Measurements from ENCODE around the gene PLD3. TPM values are rescaled to one million over a fixed set of nuclear protein-coding genes. Genes with fewer than 3 reads are reported as not detected.
A peak's percentile ranks its signal among the peaks of the same experiment; 100 is the strongest.
"Not testable (repeated sequence)": the region's sequence is repeated elsewhere in the genome, so short reads cannot be mapped to it uniquely, and the experiment has no call there.

The PLD3 gene
- total RNA-seq, 1 experiment from 2014 or later = 352 TPM

DNA sequence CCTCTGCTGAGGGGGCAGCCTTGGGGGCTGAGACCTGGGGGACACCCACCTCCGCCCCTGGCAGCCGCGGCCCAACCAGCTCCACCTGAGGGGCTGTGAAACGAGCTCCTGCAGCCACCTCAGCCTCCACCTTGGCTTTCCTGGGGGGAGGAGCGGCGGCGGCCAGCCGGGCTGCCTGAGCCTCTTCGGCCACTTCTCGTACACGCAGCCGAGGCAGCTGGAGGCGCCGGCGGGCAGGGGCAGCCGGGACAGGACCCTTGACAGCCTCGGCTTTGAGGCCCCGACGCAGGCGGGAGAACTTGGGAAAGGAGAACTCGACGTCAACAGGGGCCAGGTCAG lies 49.0 kb downstream of the PLD3 start:
- H3K36me3 ChIP-seq (replicated peaks; ENCODE audit: control insufficient read depth, insufficient read depth, low read length) = no peaks in the 10 kb centered on the region
- DNase-seq = peak; percentile 62
- no peak overlapping the region for H3K4me3 ChIP-seq (ENCODE audit: insufficient read depth, low read depth, low read length)
- H3K27me3 ChIP-seq (ENCODE audit: control insufficient read depth, insufficient read depth, low read length) = peaks cover 10% of the 10 kb centered on the region

DNA sequence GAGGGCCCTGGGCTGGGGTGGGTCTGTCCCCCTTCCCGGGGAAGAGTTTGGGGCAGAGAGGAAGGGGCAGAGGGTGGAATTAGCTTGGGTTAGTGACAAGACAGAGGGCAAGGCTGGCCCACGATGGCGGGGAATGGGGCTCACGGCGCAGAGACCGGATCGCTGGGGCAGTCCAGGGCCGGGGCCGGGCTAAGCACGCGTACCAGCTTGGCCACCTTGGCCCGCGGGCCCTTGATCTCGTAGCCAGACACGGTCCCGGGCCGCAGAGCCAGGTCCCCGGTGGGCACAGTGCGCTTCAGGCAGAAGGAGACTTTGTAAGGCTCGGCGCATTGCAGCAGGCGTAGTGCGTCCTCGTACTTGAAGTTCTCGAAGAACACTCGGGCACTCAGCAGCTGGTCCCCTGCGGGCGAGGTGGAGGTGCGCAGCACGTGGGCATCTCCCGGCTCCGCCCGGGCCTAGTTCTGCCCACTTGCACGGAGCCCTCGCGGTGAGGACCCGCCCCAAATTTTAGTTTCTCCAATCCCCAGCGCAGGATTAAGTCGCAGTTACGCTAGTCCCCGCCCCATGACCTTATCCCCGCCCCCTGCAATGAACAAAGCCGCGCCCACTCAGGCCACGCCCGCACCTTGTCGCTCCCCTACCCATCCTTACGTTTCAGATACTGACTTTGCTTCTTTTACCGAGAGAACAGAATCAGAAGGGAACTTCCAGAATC lies 50.1 kb downstream of the PLD3 start:
- no peaks in the 10 kb centered on the region for H3K36me3 ChIP-seq (replicated peaks; ENCODE audit: control insufficient read depth, insufficient read depth, low read length)
- H3K27me3 ChIP-seq (ENCODE audit: control insufficient read depth, insufficient read depth, low read length) = peaks cover 10% of the 10 kb centered on the region
- DNase-seq = peak; percentile 98
- H3K4me3 ChIP-seq (ENCODE audit: insufficient read depth, low read depth, low read length) = peak overlapping the region; percentile 28

DNA sequence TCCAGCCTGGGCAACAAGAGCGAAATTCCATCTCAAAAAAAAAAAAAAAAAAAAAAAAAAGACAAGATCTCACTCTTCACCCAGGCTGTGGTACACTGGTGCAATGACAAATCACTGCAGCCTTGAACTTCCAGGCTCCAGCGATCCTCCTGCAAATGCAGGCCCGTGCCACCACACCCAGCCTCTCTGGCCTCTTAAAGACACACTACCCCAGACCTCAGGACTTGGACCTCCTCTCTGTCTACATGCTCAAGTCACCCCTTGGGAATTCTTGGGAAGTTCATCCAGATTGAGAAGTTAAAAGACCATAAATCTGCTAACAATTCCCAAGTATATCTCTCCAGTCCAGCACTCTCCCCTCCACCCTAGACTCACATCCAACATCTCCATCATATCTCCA lies 52.1 kb downstream of the PLD3 start:
- Histone ChIP-seq H3K27me3 (ENCODE audit: control insufficient read depth, insufficient read depth, low read length) (peaks cover 10% of the 10 kb centered on the region), H3K36me3 (replicated peaks; ENCODE audit: control insufficient read depth, insufficient read depth, low read length) (no peaks in the 10 kb centered on the region), H3K4me3 (ENCODE audit: insufficient read depth, low read depth, low read length) (no peak overlapping the region)
- no peak for DNase-seq

DNA sequence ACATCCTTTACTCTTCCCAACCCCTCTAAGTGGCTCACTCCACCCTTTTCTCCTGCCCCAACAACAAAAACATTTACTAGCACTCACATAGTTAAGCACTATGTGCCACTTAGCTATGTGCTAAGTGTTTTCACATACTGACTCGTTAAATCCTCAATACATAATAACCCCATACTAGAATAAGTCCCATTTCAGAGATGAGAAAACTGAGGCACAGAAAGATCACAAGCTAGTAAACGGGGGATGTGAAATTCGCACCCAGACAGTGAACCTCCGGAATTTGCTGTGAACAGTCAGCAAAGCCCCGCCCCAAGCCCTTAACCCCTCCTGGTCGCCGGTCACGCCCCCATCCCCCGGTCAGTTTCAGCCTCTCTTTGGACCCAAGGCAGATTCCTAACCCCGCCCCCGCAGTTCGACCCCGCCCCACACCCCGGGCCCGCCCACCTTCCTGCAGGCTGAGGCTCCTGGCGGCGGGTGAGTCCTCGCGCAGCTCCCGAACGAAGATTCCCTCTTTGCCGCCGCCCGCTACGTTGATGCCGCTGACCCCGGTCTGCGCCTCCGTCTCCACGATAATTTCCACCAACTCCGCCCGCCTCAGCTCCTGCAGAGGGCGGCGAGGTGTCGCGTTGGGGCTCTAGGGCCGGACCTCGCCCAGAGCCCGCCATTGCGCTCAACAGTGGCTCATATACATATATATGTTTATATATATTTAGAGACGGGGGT lies 54.9 kb downstream of the PLD3 start:
- peak; percentile 99 for DNase-seq
- Histone ChIP-seq H3K4me3 (ENCODE audit: insufficient read depth, low read depth, low read length) (peak overlapping the region; percentile 60), H3K27me3 (ENCODE audit: control insufficient read depth, insufficient read depth, low read length) (peaks cover 2% of the 10 kb centered on the region; the same call in 1 of the 2 replicates), H3K36me3 (replicated peaks; ENCODE audit: control insufficient read depth, insufficient read depth, low read length) (no peaks in the 10 kb centered on the region)

DNA sequence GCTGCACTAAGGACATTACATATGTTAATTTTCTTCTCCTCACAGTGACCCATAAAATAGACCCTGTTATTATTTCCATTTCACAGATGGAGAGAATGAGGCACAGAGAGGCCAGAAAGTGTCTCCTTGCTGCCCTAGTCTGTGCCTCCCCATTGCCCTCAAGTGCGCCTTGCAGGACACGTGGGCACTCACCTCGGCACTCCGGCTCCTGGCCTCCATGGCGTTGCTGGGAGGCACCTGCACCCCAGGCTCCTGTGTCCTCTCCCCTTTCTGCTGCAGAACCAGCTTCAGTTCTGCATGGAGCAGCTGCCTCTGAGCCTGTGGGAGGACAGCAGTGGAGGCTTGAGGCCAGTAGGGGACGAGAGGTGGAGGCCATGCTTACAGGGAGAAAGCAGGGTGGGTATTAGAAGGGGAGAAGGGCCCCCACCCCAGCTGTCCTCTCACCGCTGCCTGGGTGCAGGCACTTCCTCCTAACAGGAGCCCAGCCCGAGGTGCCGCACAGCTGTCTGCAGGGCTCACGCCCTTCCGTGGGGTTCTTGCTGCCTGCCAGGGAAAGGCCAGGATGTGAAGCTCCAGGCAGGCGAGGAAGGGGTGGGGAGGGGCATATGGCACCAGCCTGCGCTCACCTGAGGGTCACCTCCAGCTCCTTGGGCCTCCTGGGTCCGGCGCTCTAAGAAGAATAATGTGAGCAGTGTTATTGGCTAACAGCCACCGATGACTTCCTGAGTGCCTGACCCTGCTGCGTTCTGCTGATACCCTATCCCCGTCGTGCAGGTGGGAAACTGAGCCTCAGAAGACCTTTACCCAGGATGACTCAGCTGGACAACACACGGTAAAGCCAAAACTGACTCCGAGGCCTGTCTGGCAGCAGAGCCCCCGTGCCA lies 59.5 kb downstream of the PLD3 start:
- no peak overlapping the region for H3K4me3 ChIP-seq (ENCODE audit: insufficient read depth, low read depth, low read length)
- H3K36me3 ChIP-seq (replicated peaks; ENCODE audit: control insufficient read depth, insufficient read depth, low read length) = no peaks in the 10 kb centered on the region
- peak; percentile 52 for DNase-seq
- H3K27me3 ChIP-seq (ENCODE audit: control insufficient read depth, insufficient read depth, low read length) = no peaks in the 10 kb centered on the region

- H3K36me3 ChIP-seq (replicated peaks; ENCODE audit: control insufficient read depth, insufficient read depth, low read length); DNase-seq; H3K27me3 ChIP-seq (ENCODE audit: control insufficient read depth, insufficient read depth, low read length); H3K4me3 ChIP-seq (ENCODE audit: insufficient read depth, low read depth, low read length): not testable (repeated sequence)
These were observed 60.1 kb downstream of the PLD3 start for GRCh38 chr19:40408598-40408925.

- peak; percentile 85 for DNase-seq
These were observed 61.5 kb downstream of the PLD3 start for GRCh38 chr19:40410030-40410389.

GRCh38 chr19:40411125-40411842 lies 62.8 kb downstream of the PLD3 start:
- H3K36me3 ChIP-seq (replicated peaks; ENCODE audit: control insufficient read depth, insufficient read depth, low read length) = no peaks in the 10 kb centered on the region
- DNase-seq = peak; percentile 50

More at GRCh38 chr19:40410030-40410389, 61.5 kb downstream of the PLD3 start:
- Histone ChIP-seq H3K36me3 (replicated peaks; ENCODE audit: control insufficient read depth, insufficient read depth, low read length) (no peaks in the 10 kb centered on the region), H3K4me3 (ENCODE audit: insufficient read depth, low read depth, low read length) (no peak overlapping the region), H3K27me3 (ENCODE audit: control insufficient read depth, insufficient read depth, low read length) (no peaks in the 10 kb centered on the region)

DNA sequence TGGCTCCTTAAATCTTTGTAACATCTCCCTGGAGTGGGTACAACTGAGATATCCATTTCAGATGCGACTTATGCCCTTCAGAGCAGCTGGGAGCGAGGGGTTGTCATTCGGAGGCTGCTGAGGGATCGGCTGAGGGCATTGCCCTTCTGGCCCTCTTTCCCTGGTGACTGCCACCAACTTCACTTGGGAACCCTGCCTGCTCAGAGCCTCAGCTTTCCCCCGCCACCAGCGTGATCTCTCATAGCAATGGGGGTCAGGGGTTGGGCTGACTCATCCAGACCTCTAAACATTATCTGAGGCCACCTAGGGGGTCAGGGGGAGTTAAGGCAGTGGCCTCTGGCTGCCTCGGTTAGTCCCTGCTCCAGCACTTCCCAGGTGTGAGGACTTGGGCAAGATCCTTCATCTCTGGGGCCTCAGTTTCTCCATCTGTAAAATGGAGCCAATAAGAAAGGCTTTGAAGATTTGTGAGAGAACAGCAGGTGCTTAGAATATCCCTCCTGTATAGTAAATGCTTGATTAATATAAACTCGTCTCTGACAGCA lies 63.5 kb downstream of the PLD3 start:
- Histone ChIP-seq H3K27me3 (ENCODE audit: control insufficient read depth, insufficient read depth, low read length) (no peaks in the 10 kb centered on the region), H3K4me3 (ENCODE audit: insufficient read depth, low read depth, low read length) (no peak overlapping the region), H3K36me3 (replicated peaks; ENCODE audit: control insufficient read depth, insufficient read depth, low read length) (no peaks in the 10 kb centered on the region)
- peak; percentile 45 for DNase-seq

More at GRCh38 chr19:40411125-40411842, 62.8 kb downstream of the PLD3 start:
- no peaks in the 10 kb centered on the region for H3K27me3 ChIP-seq (ENCODE audit: control insufficient read depth, insufficient read depth, low read length)
- no peak overlapping the region for H3K4me3 ChIP-seq (ENCODE audit: insufficient read depth, low read depth, low read length)

GRCh38 chr19:40412866-40413265 lies 64.4 kb downstream of the PLD3 start:
- no peaks in the 10 kb centered on the region for H3K27me3 ChIP-seq (ENCODE audit: control insufficient read depth, insufficient read depth, low read length)
- no peaks in the 10 kb centered on the region for H3K36me3 ChIP-seq (replicated peaks; ENCODE audit: control insufficient read depth, insufficient read depth, low read length)
- no peak overlapping the region; the same call in 1 of the 2 replicates for H3K4me3 ChIP-seq (ENCODE audit: insufficient read depth, low read depth, low read length)
- DNase-seq = peak; percentile 6

DNA sequence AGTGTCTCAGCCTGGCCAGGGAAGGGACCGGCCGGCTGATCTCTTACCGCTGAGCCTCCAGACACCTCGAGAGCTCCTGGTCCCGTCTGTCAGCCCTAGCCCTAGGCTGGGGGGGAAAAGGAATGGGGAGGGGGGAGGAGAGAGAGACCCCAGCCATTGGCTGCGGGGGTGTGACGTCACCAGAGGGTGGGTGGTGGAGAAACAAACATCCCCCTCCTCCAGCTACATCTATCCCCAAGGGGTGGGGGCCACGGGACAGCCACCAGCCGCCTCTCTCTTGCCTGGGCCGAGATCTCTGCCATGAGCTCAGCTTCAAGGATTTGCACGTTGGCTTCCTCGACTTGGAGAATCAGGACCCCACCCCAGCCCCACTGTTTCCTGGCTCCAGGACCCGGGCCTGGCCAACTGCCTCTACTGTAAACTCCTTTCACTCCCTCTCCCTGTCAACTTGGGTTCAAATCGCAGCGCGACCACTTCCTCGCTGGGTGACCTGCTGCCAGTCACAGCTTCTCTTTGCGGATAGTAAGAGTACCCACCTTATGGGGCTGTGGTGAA lies 64.9 kb downstream of the PLD3 start, which contains the start of gene PRX:
Gene PRX (minus strand): TSS at position 88 of the 555 bp plus-strand sequence. CDS start 5,446 bp downstream, outside the sequence.
- peak; percentile 98 for DNase-seq

DNA sequence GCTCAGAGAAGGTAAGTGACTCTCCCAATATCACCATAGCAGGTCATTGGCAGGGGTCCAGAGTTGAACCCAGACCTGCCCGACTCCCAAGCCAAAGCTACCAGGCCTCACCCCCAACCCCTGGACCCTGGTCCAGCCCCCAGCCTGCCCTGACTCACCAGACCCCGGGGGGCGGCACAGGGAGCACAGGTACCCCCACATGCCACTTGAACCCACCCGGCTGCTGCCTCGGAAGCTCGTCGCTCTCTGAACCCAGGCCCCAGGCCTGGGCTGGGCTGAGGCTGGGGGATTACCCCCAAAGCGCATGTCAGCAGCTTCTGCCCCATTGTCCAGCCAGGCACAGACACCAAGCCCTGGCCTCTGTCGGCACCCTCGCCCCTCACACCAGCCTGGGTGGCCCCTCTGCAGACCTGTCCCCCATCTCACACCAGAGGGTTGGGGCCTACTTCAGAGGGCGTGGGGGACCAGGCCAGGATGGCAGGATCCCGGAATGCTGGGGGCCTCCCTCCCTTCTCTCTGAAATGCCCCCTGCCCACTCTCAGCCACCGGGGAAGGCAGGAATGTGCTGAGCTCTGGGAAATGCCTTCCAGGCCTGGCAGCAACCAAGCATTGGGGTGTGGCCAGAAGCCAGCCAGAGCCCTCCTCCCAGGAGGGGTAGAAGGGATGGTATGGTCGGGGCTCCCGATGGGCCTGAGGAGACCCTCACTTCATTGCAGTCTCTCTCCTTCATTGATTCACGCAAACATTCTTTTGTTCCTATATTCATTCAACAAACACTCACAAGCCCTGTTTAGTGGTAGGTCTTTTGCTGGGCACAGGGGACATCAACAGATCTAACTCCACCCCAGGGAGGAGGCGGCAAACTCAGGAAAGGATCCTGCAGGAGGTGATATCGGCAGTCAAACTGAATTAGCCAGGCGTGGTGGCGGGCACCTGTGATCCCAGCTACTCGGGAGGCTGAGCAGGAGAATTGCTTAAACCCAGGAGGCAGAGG lies 66.3 kb downstream of the PLD3 start:
- Histone ChIP-seq H3K27me3 (ENCODE audit: control insufficient read depth, insufficient read depth, low read length) (no peaks in the 10 kb centered on the region), H3K36me3 (replicated peaks; ENCODE audit: control insufficient read depth, insufficient read depth, low read length) (no peaks in the 10 kb centered on the region), H3K4me3 (ENCODE audit: insufficient read depth, low read depth, low read length) (no peak overlapping the region)
- peak; percentile 52 for DNase-seq

More for the DNA sequence above, 64.9 kb downstream of the PLD3 start, which contains the start of gene PRX:
- Histone ChIP-seq H3K4me3 (ENCODE audit: insufficient read depth, low read depth, low read length) (peak within 1 kb of the TSS; percentile 16), H3K36me3 (replicated peaks; ENCODE audit: control insufficient read depth, insufficient read depth, low read length) (no peaks in the 10 kb centered on the region), H3K27me3 (ENCODE audit: control insufficient read depth, insufficient read depth, low read length) (no peaks in the 10 kb centered on the region)

GRCh38 chr19:40415768-40416167 lies 67.3 kb downstream of the PLD3 start:
- H3K27me3 ChIP-seq (ENCODE audit: control insufficient read depth, insufficient read depth, low read length) = no peaks in the 10 kb centered on the region
- DNase-seq = no peak
- H3K36me3 ChIP-seq (replicated peaks; ENCODE audit: control insufficient read depth, insufficient read depth, low read length) = no peaks in the 10 kb centered on the region
- no peak overlapping the region for H3K4me3 ChIP-seq (ENCODE audit: insufficient read depth, low read depth, low read length)

Measured in H7 (cell line).